Eye (tissue), 1 donor: ENCODE data around the gene INTS13.
"Not testable (repeated sequence)": the region's sequence is repeated elsewhere in the genome, so short reads cannot be mapped to it uniquely, and the experiment has no call there.

Experiments
- DNase-seq: peaks from one replicate; pipeline ENCODE4 v3.0.0-alpha.2; 2015

Gene INTS13

GRCh38 chr12:26868447-26869103 is 69.2 kb downstream of the INTS13 start:
- no peak for DNase-seq

- DNase-seq: no peak
These were observed 70.7 kb downstream of the INTS13 start for GRCh38 chr12:26867080-26867479.

GRCh38 chr12:26863515-26863914 is 74.3 kb downstream of the INTS13 start:
- no peak for DNase-seq

GRCh38 chr12:26862787-26863186 is 75.0 kb downstream of the INTS13 start:
- not testable (repeated sequence) for DNase-seq

- no peak for DNase-seq
These were observed 76.1 kb downstream of the INTS13 start for GRCh38 chr12:26861690-26862089.

GRCh38 chr12:26857465-26858176 is 80.2 kb downstream of the INTS13 start:
- DNase-seq: no peak

- DNase-seq: no peak
These were observed 82.4 kb downstream of the INTS13 start for GRCh38 chr12:26855337-26855736.
